Activated CD8-positive, alpha-beta memory T cell treated with anti-CD3 and anti-CD28 coated beads for 24 hours (primary cell): Measurements from ENCODE around the gene GOSR1.
"Not testable (repeated sequence)": the region's sequence is repeated elsewhere in the genome, so short reads cannot be mapped to it uniquely, and the experiment has no call there.

Source experiments
- DNase-seq: peaks from one replicate; pipeline ENCODE4 v3.0.0-alpha.2; 2020

The GOSR1 gene

GRCh38 chr17:30563131-30563904, 86.1 kb downstream of the GOSR1 start:
- DNase-seq: not testable (repeated sequence)

GRCh38 chr17:30563905-30564390, 86.7 kb downstream of the GOSR1 start:
- DNase-seq: not testable (repeated sequence)

GRCh38 chr17:30564422-30565072, 87.3 kb downstream of the GOSR1 start:
- peak; percentile 41 for DNase-seq

- DNase-seq: no peak
Measured at GRCh38 chr17:30565073-30565935, 88.1 kb downstream of the GOSR1 start.

- DNase-seq: not testable (repeated sequence)
Measured at GRCh38 chr17:30566104-30566503, 88.9 kb downstream of the GOSR1 start.

GRCh38 chr17:30566516-30567225, 89.5 kb downstream of the GOSR1 start:
- DNase-seq: peak; percentile 54

- no peak for DNase-seq
Measured at GRCh38 chr17:30567231-30568116, 90.3 kb downstream of the GOSR1 start.

GRCh38 chr17:30568117-30568430, 90.9 kb downstream of the GOSR1 start:
- no peak for DNase-seq

GRCh38 chr17:30569531-30570175, 92.4 kb downstream of the GOSR1 start:
- not testable (repeated sequence) for DNase-seq

- no peak for DNase-seq
Measured at GRCh38 chr17:30570191-30570590, 93.0 kb downstream of the GOSR1 start.

- no peak for DNase-seq
Measured at GRCh38 chr17:30570596-30571265, 93.5 kb downstream of the GOSR1 start.

GRCh38 chr17:30571404-30571803, 94.2 kb downstream of the GOSR1 start:
- DNase-seq: not testable (repeated sequence)

GRCh38 chr17:30571921-30572320, 94.7 kb downstream of the GOSR1 start:
- no peak for DNase-seq

- DNase-seq: not testable (repeated sequence)
Measured at GRCh38 chr17:30572651-30573554, 95.7 kb downstream of the GOSR1 start.

- DNase-seq: no peak
Measured at GRCh38 chr17:30573603-30574175, 96.5 kb downstream of the GOSR1 start.

GRCh38 chr17:30574309-30574708, 97.1 kb downstream of the GOSR1 start:
- not testable (repeated sequence) for DNase-seq

- DNase-seq: not testable (repeated sequence)
Measured at GRCh38 chr17:30574806-30575205, 97.6 kb downstream of the GOSR1 start.

- not testable (repeated sequence) for DNase-seq
Measured at GRCh38 chr17:30575648-30576325, 98.6 kb downstream of the GOSR1 start.
